ENCODE data around the gene TMEM11. TPM values are rescaled to one million over a fixed set of nuclear protein-coding genes. Genes with fewer than 3 reads are reported as not detected.
A peak's percentile ranks its signal among the peaks of the same experiment; 100 is the strongest.

The TMEM11 gene
- total RNA-seq, 2 donors from 2014 or later = 7.0 to 22.4 TPM

- TF ChIP-seq, protein P1, sequence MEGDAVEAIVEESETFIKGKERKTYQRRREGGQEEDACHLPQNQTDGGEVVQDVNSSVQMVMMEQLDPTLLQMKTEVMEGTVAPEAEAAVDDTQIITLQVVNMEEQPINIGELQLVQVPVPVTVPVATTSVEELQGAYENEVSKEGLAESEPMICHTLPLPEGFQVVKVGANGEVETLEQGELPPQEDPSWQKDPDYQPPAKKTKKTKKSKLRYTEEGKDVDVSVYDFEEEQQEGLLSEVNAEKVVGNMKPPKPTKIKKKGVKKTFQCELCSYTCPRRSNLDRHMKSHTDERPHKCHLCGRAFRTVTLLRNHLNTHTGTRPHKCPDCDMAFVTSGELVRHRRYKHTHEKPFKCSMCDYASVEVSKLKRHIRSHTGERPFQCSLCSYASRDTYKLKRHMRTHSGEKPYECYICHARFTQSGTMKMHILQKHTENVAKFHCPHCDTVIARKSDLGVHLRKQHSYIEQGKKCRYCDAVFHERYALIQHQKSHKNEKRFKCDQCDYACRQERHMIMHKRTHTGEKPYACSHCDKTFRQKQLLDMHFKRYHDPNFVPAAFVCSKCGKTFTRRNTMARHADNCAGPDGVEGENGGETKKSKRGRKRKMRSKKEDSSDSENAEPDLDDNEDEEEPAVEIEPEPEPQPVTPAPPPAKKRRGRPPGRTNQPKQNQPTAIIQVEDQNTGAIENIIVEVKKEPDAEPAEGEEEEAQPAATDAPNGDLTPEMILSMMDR (IDR thresholded peaks at IDR 0.05) = no peak
- TF ChIP-seq POLR2A (IDR thresholded peaks at IDR 0.05) = no peak
- ATAC-seq (no peak), DNase-seq (no peak)
- Histone ChIP-seq H3K9me3 (no peaks in the 10 kb centered on the region), H3K4me1 (peaks cover 54% of the 10 kb centered on the region), H3K4me3 (no peak overlapping the region), H3K27ac (peak overlapping the region in 3 of 4 donors; percentile 49 to 64 (median 61)), H3K27me3 (no peaks in the 10 kb centered on the region), H3K36me3 (replicated peaks in 1 of 2; ENCODE audit: insufficient read depth in 1 of 2, low read depth in 2 of 2) (no peaks in the 10 kb centered on the region)
- intact Hi-C loops (cut with DNase I) = no loop called here
- 75 to 83% methylated on average over 11 of the region's 11 CpGs for WGBS, 2 donors
These were observed 47.9 kb downstream of the TMEM11 start for GRCh38 chr17:21165922-21166594.

DNA sequence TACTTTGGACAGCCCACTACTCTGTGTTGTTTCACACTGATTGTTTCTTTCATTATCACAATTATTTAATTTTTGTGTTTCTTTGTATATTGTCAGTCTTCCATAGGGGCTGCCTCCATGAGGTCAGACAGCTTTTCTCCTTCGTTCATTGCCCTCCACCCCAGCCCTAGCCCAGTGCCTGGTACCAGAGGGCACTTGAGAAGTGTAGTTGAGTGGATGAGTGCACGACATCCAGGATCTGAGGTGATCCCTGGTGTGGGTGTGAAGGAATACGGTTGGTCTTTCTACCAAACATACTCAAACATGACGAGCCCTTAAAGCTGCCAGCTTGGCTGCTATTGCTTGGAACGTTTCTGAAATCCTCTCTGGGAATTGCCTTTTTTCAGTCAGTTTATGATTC, 49.3 kb downstream of the TMEM11 start:
- WGBS, 2 donors = 91% methylated on average over 5 of the region's 5 CpGs
- intact Hi-C loops (cut with DNase I) = no loop called here

GRCh38 chr17:21164216-21164615, 49.7 kb downstream of the TMEM11 start:
- Histone ChIP-seq H3K27ac (peak overlapping the region in 2 of 4 donors; percentile 12 to 74), H3K36me3 (replicated peaks in 1 of 2; ENCODE audit: insufficient read depth in 1 of 2, low read depth in 2 of 2) (no peaks in the 10 kb centered on the region), H3K4me1 (peaks cover 51% of the 10 kb centered on the region), H3K27me3 (no peaks in the 10 kb centered on the region), H3K9me3 (no peaks in the 10 kb centered on the region), H3K4me3 (no peak overlapping the region)
- no peak for DNase-seq
- TF ChIP-seq POLR2A (IDR thresholded peaks at IDR 0.05) = no peak
- TF ChIP-seq, protein P1 (IDR thresholded peaks at IDR 0.05) = no peak
- intact Hi-C loops (cut with DNase I) = no loop called here
- WGBS, 2 donors = 91 to 95% methylated on average over 6 of the region's 6 CpGs
- no peak for ATAC-seq

More for the DNA sequence above, 49.3 kb downstream of the TMEM11 start:
- Histone ChIP-seq H3K36me3 (replicated peaks in 1 of 2; ENCODE audit: insufficient read depth in 1 of 2, low read depth in 2 of 2) (no peaks in the 10 kb centered on the region), H3K9me3 (no peaks in the 10 kb centered on the region), H3K27me3 (no peaks in the 10 kb centered on the region), H3K4me3 (no peak overlapping the region), H3K27ac (peak overlapping the region in 2 of 4 donors; percentile 12 to 74), H3K4me1 (peaks cover 51% of the 10 kb centered on the region)
- ATAC-seq (no peak), DNase-seq (no peak)
- TF ChIP-seq POLR2A (IDR thresholded peaks at IDR 0.05) = no peak
- TF ChIP-seq, protein P1 (IDR thresholded peaks at IDR 0.05) = no peak

- intact Hi-C loops (cut with DNase I) = no loop called here
These were observed 50.9 kb downstream of the TMEM11 start for GRCh38 chr17:21163101-21163500.

More at GRCh38 chr17:21163101-21163500, 50.9 kb downstream of the TMEM11 start:
- no peak overlapping the region for H3K4me3 ChIP-seq
- H3K27me3 ChIP-seq = no peaks in the 10 kb centered on the region
- peaks cover 45% of the 10 kb centered on the region for H3K4me1 ChIP-seq
- ATAC-seq (no peak), DNase-seq (no peak)
- peak overlapping the region in 3 of 4 donors; percentile 35 to 74 (median 68) for H3K27ac ChIP-seq
- WGBS, 2 donors = 90 to 95% methylated on average over 4 to 6 of the region's 6 CpGs
- no peaks in the 10 kb centered on the region for H3K9me3 ChIP-seq
- H3K36me3 ChIP-seq (replicated peaks in 1 of 2; ENCODE audit: insufficient read depth in 1 of 2, low read depth in 2 of 2) = no peaks in the 10 kb centered on the region
- TF ChIP-seq, protein P1 (IDR thresholded peaks at IDR 0.05) = no peak
- TF ChIP-seq POLR2A (IDR thresholded peaks at IDR 0.05) = no peak

Measured in body of pancreas (tissue), 4 donors.